ENCODE data around the gene VANGL1. TPM values are rescaled to one million over a fixed set of nuclear protein-coding genes. Genes with fewer than 3 reads are reported as not detected.

The VANGL1 gene
- polyA plus RNA-seq, 1 experiment, result 7.8 TPM

- no peak for DNase-seq (ENCODE audit: low read depth, low spot score)
- H3K27ac ChIP-seq (ENCODE audit: low read depth, low read length), result no peak overlapping the region
- ChIA-PET POLR2A (interaction anchor here (0.6 kb wide), 1 partner anchor 28 kb away, joined by 4 read pairs; no protein-coding TSS in a partner anchor), CTCF (no interaction called here)
- H3K9me3 ChIP-seq (ENCODE audit: control insufficient read depth, insufficient read depth, low read length), result no peaks in the 10 kb centered on the region
- H3K4me3 ChIP-seq (ENCODE audit: low read depth, low read length), result no peak overlapping the region
- peaks cover 14% of the 10 kb centered on the region for H3K27me3 ChIP-seq (ENCODE audit: control insufficient read depth, insufficient read depth, low read length)
- TF ChIP-seq CTCF (IDR thresholded peaks at IDR 0.05; ENCODE audit: low read depth, low read length), result no peak
These were observed 69.3 kb downstream of the VANGL1 start for GRCh38 chr1:115710859-115711624.

DNA sequence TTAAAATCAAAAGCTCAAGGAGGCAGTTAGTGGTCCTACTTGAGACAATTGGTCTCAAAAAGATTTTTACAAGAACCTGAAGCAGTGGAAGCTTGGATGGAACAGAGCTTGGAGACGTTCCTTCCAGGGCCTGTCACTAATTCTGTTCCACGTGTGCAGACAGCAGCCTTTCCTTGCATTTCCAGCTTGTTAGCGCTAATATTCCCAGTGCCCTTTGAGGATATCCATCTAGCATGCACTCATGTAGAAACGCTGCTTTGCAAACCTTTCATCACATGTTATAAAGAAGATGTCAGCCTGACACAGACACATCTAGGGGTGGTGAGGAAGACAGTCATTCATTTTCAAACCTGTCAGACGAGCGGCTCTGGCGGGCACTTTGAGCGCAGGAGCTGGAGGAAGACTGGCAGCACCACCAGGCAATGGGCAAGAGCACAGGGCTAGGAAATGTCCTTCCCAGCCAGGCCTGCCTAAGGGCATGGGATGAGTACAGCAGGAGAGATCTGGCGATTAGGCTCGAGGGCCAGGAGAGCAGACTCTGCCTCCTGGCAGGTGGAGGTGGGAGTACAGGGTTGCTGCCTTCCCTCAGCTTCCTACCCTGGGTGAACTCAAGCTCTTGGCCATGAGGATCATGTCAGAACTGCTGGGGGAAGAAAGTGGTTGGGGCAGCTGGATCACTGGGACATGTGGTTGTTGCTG lies 71.3 kb downstream of the VANGL1 start:
- Histone ChIP-seq H3K4me3 (ENCODE audit: low read depth, low read length) (no peak overlapping the region), H3K27ac (ENCODE audit: low read depth, low read length) (no peak overlapping the region), H3K9me3 (ENCODE audit: control insufficient read depth, insufficient read depth, low read length) (no peaks in the 10 kb centered on the region), H3K27me3 (ENCODE audit: control insufficient read depth, insufficient read depth, low read length) (peaks cover 14% of the 10 kb centered on the region)
- no peak for DNase-seq (ENCODE audit: low read depth, low spot score)
- POLR2A ChIA-PET, result no interaction called here
- CTCF ChIA-PET, result interaction anchor here (0.7 to 3.1 kb wide), 3 partner anchors 52 to 98 kb away, joined by 3 to 10 read pairs (median 3); no protein-coding TSS in a partner anchor
- no peak for TF ChIP-seq CTCF (IDR thresholded peaks at IDR 0.05; ENCODE audit: low read depth, low read length)

GRCh38 chr1:115713906-115714305 lies 72.1 kb downstream of the VANGL1 start:
- Histone ChIP-seq H3K27me3 (ENCODE audit: control insufficient read depth, insufficient read depth, low read length) (peaks cover 14% of the 10 kb centered on the region), H3K27ac (ENCODE audit: low read depth, low read length) (no peak overlapping the region), H3K4me3 (ENCODE audit: low read depth, low read length) (no peak overlapping the region), H3K9me3 (ENCODE audit: control insufficient read depth, insufficient read depth, low read length) (no peaks in the 10 kb centered on the region)
- DNase-seq (ENCODE audit: low read depth, low spot score), result no peak
- ChIA-PET POLR2A (no interaction called here), CTCF (interaction anchor here (3.1 to 5.5 kb wide), 2 partner anchors 51 to 58 kb away, joined by 10 to 81 read pairs; no protein-coding TSS in a partner anchor)
- no peak for TF ChIP-seq CTCF (IDR thresholded peaks at IDR 0.05; ENCODE audit: low read depth, low read length)

DNA sequence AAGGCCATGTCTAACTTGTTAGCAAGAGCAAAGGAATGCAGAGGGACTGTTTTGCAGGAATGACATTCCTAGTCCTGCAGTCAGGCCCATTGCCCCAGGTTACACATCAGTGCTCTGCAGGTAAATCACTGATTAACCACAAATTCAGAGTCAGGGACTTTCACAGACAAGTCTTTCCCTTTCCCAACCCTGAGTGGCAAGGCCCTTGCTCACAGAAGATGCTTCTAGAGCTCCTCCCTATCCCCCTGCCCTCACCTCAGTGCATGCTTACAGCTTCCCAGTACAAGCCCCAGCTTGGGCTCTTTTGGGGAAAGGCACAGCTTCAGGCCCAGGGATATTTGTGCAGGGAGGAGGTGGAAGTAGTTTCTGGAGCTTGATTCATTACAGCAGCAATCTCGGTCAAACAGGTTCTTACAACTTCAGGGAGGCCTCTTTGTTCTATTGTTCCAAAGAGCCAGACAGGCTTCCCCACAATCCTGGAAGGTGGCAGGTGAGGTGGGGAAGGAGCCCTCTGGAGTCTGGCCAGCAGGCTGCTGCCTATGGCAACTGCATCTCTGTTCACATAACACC lies 72.9 kb downstream of the VANGL1 start:
- no peak overlapping the region for H3K27ac ChIP-seq (ENCODE audit: low read depth, low read length)
- no peak for TF ChIP-seq CTCF (IDR thresholded peaks at IDR 0.05; ENCODE audit: low read depth, low read length)
- POLR2A ChIA-PET, result no interaction called here
- H3K9me3 ChIP-seq (ENCODE audit: control insufficient read depth, insufficient read depth, low read length), result no peaks in the 10 kb centered on the region
- no peak overlapping the region for H3K4me3 ChIP-seq (ENCODE audit: low read depth, low read length)
- DNase-seq (ENCODE audit: low read depth, low spot score), result no peak
- H3K27me3 ChIP-seq (ENCODE audit: control insufficient read depth, insufficient read depth, low read length), result peaks cover 11% of the 10 kb centered on the region
- CTCF ChIA-PET, result interaction anchor here (3.1 to 5.5 kb wide), 3 partner anchors 8 to 57 kb away, joined by 10 to 81 read pairs (median 73); no protein-coding TSS in a partner anchor

Measured in AG04450 (cell line).